Caco-2 (cell line): ENCODE data around the gene ACAD8. TPM values are rescaled to one million over a fixed set of nuclear protein-coding genes. Genes with fewer than 3 reads are reported as not detected.

ENCODE experiments used
- BruUV-seq: library from RNA; stranded (reverse); fragments of 400-500 nt; replicated peaks from 2 replicates; lab custom pipeline; 2021; lab: Mats Ljungman, UMichigan
- CTCF ChIA-PET: fragments of 300-600 bp; sonication (Branson Sonifier 250); formaldehyde crosslinking; loops from one replicate; lab custom pipeline; 2022; ENCODE audit warnings: antibody characterized with exemption; lab: Charles Lee
- POLR2A ChIA-PET: fragments of 300-600 bp; sonication (Branson Sonifier 250); formaldehyde crosslinking; loops from one replicate; lab custom pipeline; 2022; ENCODE audit warnings: antibody characterized with exemption; lab: Charles Lee
- DNase-seq, 2 experiments: peaks; one replicate each; pipeline versions ENCODE4 v3.0.0 to v3.0.0-alpha.2; 2020 to 2022
- H3K27me3 ChIP-seq: replicated peaks from 2 replicates; pipeline ENCODE4 v1.6.0; 2011; ENCODE audit warnings: low read length; ENCODE audit not compliant: control insufficient read depth, insufficient read depth
- H3K36me3 ChIP-seq: 2 replicates; pipeline ENCODE4 v1.5.1; 2011; ENCODE audit warnings: low read length; ENCODE audit not compliant: control insufficient read depth, insufficient read depth
- H3K4me1 ChIP-seq: fragments of 250-450 bp; sonication (Bioruptor Pico); 2 replicates; pipeline ENCODE4 v1.5.1; 2020; ENCODE audit warnings: mild to moderate bottlenecking
- H3K4me3 ChIP-seq: 2 replicates; pipeline ENCODE4 v1.5.1; 2011; ENCODE audit warnings: low read depth, mild to moderate bottlenecking, control low read depth, low read length
- H3K9me3 ChIP-seq: fragments of 250-450 bp; sonication (Bioruptor Pico); 2 replicates; pipeline ENCODE4 v1.5.1; 2020; ENCODE audit warnings: mild to moderate bottlenecking, moderate library complexity
- H3K27ac Mint-ChIP-seq: one replicate; pipeline ENCODE4 v1.8.0; 2022; ENCODE audit warnings: mixed read lengths; ENCODE audit not compliant: unreplicated experiment
- H3K27me3 Mint-ChIP-seq: one replicate; pipeline ENCODE4 v1.8.0; 2022; ENCODE audit warnings: mixed read lengths; ENCODE audit not compliant: insufficient read depth, unreplicated experiment
- H3K36me3 Mint-ChIP-seq: one replicate; pipeline ENCODE4 v1.8.0; 2022; ENCODE audit warnings: mild to moderate bottlenecking, mixed read lengths; ENCODE audit not compliant: insufficient read depth, unreplicated experiment
- H3K4me1 Mint-ChIP-seq: one replicate; pipeline ENCODE4 v1.8.0; 2022; ENCODE audit warnings: low read depth, mixed read lengths; ENCODE audit not compliant: unreplicated experiment
- H3K4me3 Mint-ChIP-seq: one replicate; pipeline ENCODE4 v1.8.0; 2022; ENCODE audit warnings: mild to moderate bottlenecking, moderate library complexity, mixed read lengths; ENCODE audit not compliant: unreplicated experiment
- H3K9me3 Mint-ChIP-seq: one replicate; pipeline ENCODE4 v1.8.0; 2022; ENCODE audit warnings: mixed read lengths; ENCODE audit not compliant: unreplicated experiment
- intact Hi-C: fragments of 100-400 bp; cut with micrococcal nuclease; formaldehyde crosslinking; loops from one replicate; pipeline ENCODE4 v1.10.0; 2022; ENCODE audit not compliant: unreplicated experiment
- total RNA-seq: library from RNA; stranded (reverse); gene quantifications from 2 replicates; pipeline ENCODE4 v1.2.3, GENCODE V29; 2022
- TF ChIP-seq, protein P1 (sequence below), 2 experiments: fragments of 200-600 bp in 1 of 2; IDR thresholded peaks; 1 replicate in 1 of 2; 2 replicates in 1 of 2; pipeline versions ENCODE4 v1.5.1 to v1.8.0; 2011 to 2022; ENCODE audit warnings: antibody characterized with exemption in 1 of 2, control low read depth in 1 of 2, inconsistent platforms in 1 of 2, low read depth in 1 of 2, low read length in 1 of 2, mild to moderate bottlenecking in 1 of 2, moderate library complexity in 1 of 2; ENCODE audit not compliant: insufficient read depth in 1 of 2, severe bottlenecking in 1 of 2, unreplicated experiment in 1 of 2

The ACAD8 gene
- total RNA-seq, 1 experiment from 2014 or later, result 52.0 TPM

DNA sequence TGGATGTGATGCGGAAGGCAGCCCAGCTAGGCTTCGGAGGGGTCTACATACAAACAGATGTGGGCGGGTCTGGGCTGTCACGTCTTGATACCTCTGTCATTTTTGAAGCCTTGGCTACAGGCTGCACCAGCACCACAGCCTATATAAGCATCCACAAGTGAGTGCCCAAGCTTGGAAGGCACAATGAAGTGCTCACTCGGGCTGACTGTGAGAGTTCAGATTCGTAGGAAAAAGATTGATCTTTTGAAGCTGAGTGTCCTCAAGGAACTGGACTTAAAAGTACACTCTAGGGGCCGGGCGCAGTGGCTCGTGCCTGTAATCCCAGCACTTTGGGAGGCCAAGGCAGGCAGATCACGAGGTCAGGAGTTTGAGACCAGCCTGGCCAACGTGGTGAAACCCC is 3.7 kb downstream of the ACAD8 start:
- H3K36me3 ChIP-seq, result no peaks in the 10 kb centered on the region
- H3K27me3 Mint-ChIP-seq, result no peaks in the 10 kb centered on the region
- H3K9me3 ChIP-seq, result no peaks in the 10 kb centered on the region
- no peak overlapping the region for H3K4me3 ChIP-seq
- BruUV-seq, result no TSS peak
- H3K27me3 ChIP-seq, result no peaks in the 10 kb centered on the region
- DNase-seq, result peak in 1 of 2 experiments; percentile 14
- TF ChIP-seq, protein P1, sequence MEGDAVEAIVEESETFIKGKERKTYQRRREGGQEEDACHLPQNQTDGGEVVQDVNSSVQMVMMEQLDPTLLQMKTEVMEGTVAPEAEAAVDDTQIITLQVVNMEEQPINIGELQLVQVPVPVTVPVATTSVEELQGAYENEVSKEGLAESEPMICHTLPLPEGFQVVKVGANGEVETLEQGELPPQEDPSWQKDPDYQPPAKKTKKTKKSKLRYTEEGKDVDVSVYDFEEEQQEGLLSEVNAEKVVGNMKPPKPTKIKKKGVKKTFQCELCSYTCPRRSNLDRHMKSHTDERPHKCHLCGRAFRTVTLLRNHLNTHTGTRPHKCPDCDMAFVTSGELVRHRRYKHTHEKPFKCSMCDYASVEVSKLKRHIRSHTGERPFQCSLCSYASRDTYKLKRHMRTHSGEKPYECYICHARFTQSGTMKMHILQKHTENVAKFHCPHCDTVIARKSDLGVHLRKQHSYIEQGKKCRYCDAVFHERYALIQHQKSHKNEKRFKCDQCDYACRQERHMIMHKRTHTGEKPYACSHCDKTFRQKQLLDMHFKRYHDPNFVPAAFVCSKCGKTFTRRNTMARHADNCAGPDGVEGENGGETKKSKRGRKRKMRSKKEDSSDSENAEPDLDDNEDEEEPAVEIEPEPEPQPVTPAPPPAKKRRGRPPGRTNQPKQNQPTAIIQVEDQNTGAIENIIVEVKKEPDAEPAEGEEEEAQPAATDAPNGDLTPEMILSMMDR (IDR thresholded peaks at IDR 0.05; ENCODE audit: insufficient read depth in 1 of 2, low read depth in 1 of 2, low read length in 1 of 2, severe bottlenecking in 1 of 2, unreplicated experiment in 1 of 2), result no peak
- intact Hi-C loops, result no loop called here
- H3K9me3 Mint-ChIP-seq, result no peaks in the 10 kb centered on the region
- CTCF ChIA-PET, result interaction anchor here (0.6 kb wide), 1 partner anchor 159 kb away, joined by 3 read pairs; no protein-coding TSS in a partner anchor
- H3K4me3 Mint-ChIP-seq, result no peak overlapping the region
- 0 out of 2 replicates have a peak, but pooled peaks cover 8% of the 10 kb centered on the region for H3K4me1 ChIP-seq
- peaks cover 6% of the 10 kb centered on the region for H3K4me1 Mint-ChIP-seq
- H3K27ac Mint-ChIP-seq, result no peak overlapping the region
- POLR2A ChIA-PET, result no interaction called here
- H3K36me3 Mint-ChIP-seq, result peaks cover 8% of the 10 kb centered on the region

DNA sequence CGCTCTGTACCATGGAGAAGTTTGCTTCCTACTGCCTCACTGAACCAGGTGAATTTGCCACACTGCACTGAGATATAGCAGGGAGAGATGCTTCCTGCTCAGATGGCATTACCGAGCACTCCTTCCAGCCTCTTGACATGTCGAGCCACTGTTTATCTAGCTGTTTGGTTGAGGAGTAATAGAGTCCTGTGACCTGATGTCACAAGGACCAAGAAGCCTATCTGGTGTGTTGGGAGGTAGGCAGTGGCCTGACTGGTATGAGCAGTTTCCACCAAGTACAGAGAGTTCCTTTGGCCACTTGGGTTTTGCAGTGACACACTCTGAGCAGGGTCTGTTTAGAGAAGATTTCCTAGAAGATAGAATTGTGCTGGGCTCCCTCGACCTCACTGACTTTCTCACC is 5.2 kb downstream of the ACAD8 start:
- BruUV-seq, result no TSS peak
- Histone ChIP-seq H3K9me3 (no peaks in the 10 kb centered on the region), H3K27me3 (no peaks in the 10 kb centered on the region), H3K4me1 (0 out of 2 replicates have a peak, but pooled peaks cover 4% of the 10 kb centered on the region), H3K36me3 (no peaks in the 10 kb centered on the region), H3K4me3 (no peak overlapping the region)
- no peaks in the 10 kb centered on the region for H3K27me3 Mint-ChIP-seq
- peaks cover under 1% of the 10 kb centered on the region for H3K36me3 Mint-ChIP-seq
- ChIA-PET POLR2A (no interaction called here), CTCF (no interaction called here)
- TF ChIP-seq, protein P1 (IDR thresholded peaks at IDR 0.05; ENCODE audit: insufficient read depth in 1 of 2, low read depth in 1 of 2, low read length in 1 of 2, severe bottlenecking in 1 of 2, unreplicated experiment in 1 of 2), result no peak
- intact Hi-C loops, result no loop called here
- H3K9me3 Mint-ChIP-seq, result no peaks in the 10 kb centered on the region
- DNase-seq, result peak in 1 of 2 experiments; percentile 24
- H3K4me3 Mint-ChIP-seq, result no peak overlapping the region
- no peak overlapping the region for H3K27ac Mint-ChIP-seq
- H3K4me1 Mint-ChIP-seq, result no peaks in the 10 kb centered on the region

DNA sequence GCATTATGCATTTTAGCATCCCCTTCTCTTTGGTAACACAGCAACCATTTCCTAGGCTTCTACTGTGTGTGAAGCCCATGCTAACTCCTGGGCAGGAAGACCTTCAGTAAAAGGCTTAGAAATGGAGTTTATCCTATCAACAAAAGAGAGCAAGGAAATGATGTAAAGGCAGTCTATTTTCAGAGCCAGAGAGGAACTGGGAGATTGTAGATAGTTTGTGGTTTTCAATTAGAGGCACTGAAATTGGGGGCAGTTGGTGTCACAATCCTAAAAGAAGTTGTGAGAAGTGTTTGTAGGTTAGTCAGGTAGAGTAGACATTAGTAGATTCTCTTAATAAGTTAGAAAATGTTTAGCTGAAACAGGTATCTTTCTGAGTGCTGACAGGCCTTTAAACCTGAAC is 7.1 kb downstream of the ACAD8 start:
- intact Hi-C loops, result loop anchor here (10.0 kb wide), 1 partner anchor 604 kb away; no protein-coding TSS in a partner anchor
- TF ChIP-seq, protein P1 (IDR thresholded peaks at IDR 0.05; ENCODE audit: insufficient read depth in 1 of 2, low read depth in 1 of 2, low read length in 1 of 2, severe bottlenecking in 1 of 2, unreplicated experiment in 1 of 2), result no peak

More for the DNA sequence above, 7.1 kb downstream of the ACAD8 start:
- Mint-ChIP-seq H3K4me3 (no peak overlapping the region), H3K4me1 (no peaks in the 10 kb centered on the region), H3K9me3 (no peaks in the 10 kb centered on the region), H3K27me3 (no peaks in the 10 kb centered on the region), H3K27ac (no peak overlapping the region), H3K36me3 (no peaks in the 10 kb centered on the region)
- Histone ChIP-seq H3K9me3 (no peaks in the 10 kb centered on the region), H3K36me3 (no peaks in the 10 kb centered on the region), H3K4me1 (no peaks in the 10 kb centered on the region), H3K27me3 (no peaks in the 10 kb centered on the region), H3K4me3 (no peak overlapping the region)
- no TSS peak for BruUV-seq
- ChIA-PET CTCF (no interaction called here), POLR2A (no interaction called here)
- DNase-seq, result no peak
